ENCODE data around the gene SYNJ2. TPM values are rescaled to one million over a fixed set of nuclear protein-coding genes. Genes with fewer than 3 reads are reported as not detected.

SYNJ2 gene
- total and polyA plus RNA-seq, 2 of the 4 experiments (the other 2 are of a cell fraction), result 40.8 to 45.2 TPM

DNA sequence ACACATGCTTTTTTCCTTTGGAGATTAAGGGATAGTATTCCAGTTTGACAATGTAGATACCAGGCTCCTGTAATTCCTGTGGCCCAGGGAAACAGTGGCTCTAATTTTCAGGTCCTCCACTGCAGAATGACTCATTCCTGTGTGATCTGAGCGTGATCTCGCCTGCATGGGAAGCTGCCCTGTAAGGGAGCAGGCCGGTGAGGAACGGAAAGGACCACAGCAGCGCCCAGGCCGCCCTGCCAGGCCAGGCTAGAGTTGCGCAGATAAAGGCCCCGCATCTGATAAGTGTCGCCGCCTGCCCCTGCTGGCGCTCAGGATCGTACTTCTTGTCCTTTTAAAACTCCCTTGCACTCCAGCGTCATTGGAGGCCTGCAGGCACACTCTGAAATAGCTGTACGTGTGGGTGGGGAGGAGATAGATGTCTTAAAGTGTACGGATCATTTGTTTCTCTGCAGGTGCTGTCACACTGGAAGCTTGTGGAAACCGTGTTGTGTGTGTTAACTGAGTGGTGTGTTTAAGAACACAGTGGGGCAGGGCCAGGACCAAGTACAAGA is 60.7 kb downstream of the SYNJ2 start:
- Histone ChIP-seq H2AK5ac (ENCODE audit: low read depth, low read length) (peak overlapping the region; percentile 99), H4K8ac (ENCODE audit: low read depth in 2 of 2, low read length in 2 of 2) (peak overlapping the region; percentile 85 to 95), H4K91ac (ENCODE audit: insufficient read depth, low read depth, low read length) (peak overlapping the region; percentile 99), H2BK15ac (ENCODE audit: low read depth, low read length) (peak overlapping the region; percentile 97; the same call in 2 of the 3 replicates), H4K5ac (ENCODE audit: low read depth, low read length) (peak overlapping the region; percentile 97), H4K20me1 (ENCODE audit: insufficient read depth, low read length) (no peaks in the 10 kb centered on the region), H3K56ac (ENCODE audit: extremely low read depth, insufficient read depth, low read length) (peak overlapping the region; percentile 96), H3K4ac (ENCODE audit: low read depth, low read length) (peak overlapping the region; percentile 99), H2BK5ac (ENCODE audit: low read depth, low read length, poor library complexity, severe bottlenecking) (peak overlapping the region; percentile 99), H2AK9ac (replicated peaks; ENCODE audit: low read depth, low read length, poor library complexity) (peak overlapping the region; percentile 87), H3K23ac (ENCODE audit: low read depth, low read length) (peak overlapping the region; percentile 93), H3K4me1 (ENCODE audit: control insufficient read depth, insufficient read depth, low read length) (peaks cover 43% of the 10 kb centered on the region), H3K9me3 (ENCODE audit: control insufficient read depth, insufficient read depth, low read length) (no peaks in the 10 kb centered on the region), H3K14ac (replicated peaks; ENCODE audit: low read depth, low read length) (peak overlapping the region; percentile 95), H3K27me3 (ENCODE audit: control insufficient read depth, insufficient read depth, low read length) (no peaks in the 10 kb centered on the region), H2BK120ac (ENCODE audit: low read depth, low read length) (peak overlapping the region; percentile 98), H3K79me1 (ENCODE audit: low read depth in 1 of 2, low read length in 2 of 2) (peaks cover 35 to 88% of the 10 kb centered on the region in 2 experiments), H2AFZ (replicated peaks; ENCODE audit: low read length, poor library complexity) (peak overlapping the region; percentile 36), H3K4me2 (ENCODE audit: low read depth, low read length) (peak overlapping the region; percentile 38; the same call in 1 of the 2 replicates), H3K18ac (ENCODE audit: low read depth, low read length) (peak overlapping the region; percentile 94), H3K9ac (ENCODE audit: low read depth, low read length) (peak overlapping the region; percentile 54), H3K36me3 (ENCODE audit: control insufficient read depth, insufficient read depth, low read length) (peaks cover 29% of the 10 kb centered on the region), H2BK20ac (ENCODE audit: low read depth, low read length) (peak overlapping the region; percentile 98), H3K9me1 (ENCODE audit: insufficient read depth, low read length) (peaks cover 58% of the 10 kb centered on the region), H3K27ac (ENCODE audit: insufficient read depth, low read length) (peak overlapping the region; percentile 97), H3K4me3 (ENCODE audit: insufficient read depth, low read depth, low read length) (no peak overlapping the region)
- ChIA-PET CTCF (interaction anchor here (0.6 to 0.7 kb wide), 3 partner anchors 49 to 215 kb away, joined by 3 to 4 read pairs (median 3); no protein-coding TSS in a partner anchor), POLR2A (ENCODE audit: unreplicated experiment) (interaction anchor here (1.0 kb wide), 1 partner anchor 10 kb away, joined by 3 read pairs; no protein-coding TSS in a partner anchor)
- in situ Hi-C loops (cut with MboI; ENCODE audit: low sequenced_read_pairs) (no loop called here), intact Hi-C loops (cut with micrococcal nuclease) (loop anchor here (5.0 kb wide), 1 partner anchor 60 kb away; the partner anchor contains the start of gene SYNJ2), dilution Hi-C loops (cut with HindIII; ENCODE audit: low sequenced_read_pairs, unreplicated experiment) (no loop called here)
- peak; percentile 93 for DNase-seq
- 38% methylated on average over 6 of the region's 16 CpGs; no CpG with 5 or more reads in 1 of the 2 experiments for WGBS, 2 experiments (ENCODE audit: extremely low coverage in 2 of 2, insufficient read length in 1 of 2)
- BruUV-seq (replicated peaks), result no TSS peak
- TF ChIP-seq CEBPB (IDR thresholded peaks at IDR 0.05; ENCODE audit: low read depth, low read length), result no peak
- TF ChIP-seq NFE2L2 (IDR thresholded peaks at IDR 0.05; ENCODE audit: low read depth, low read length), result peak; percentile 17; the same call in 1 of the 2 replicates
- TF ChIP-seq BHLHE40 (IDR thresholded peaks at IDR 0.05; ENCODE audit: low read depth, low read length), result peak; percentile 72
- TF ChIP-seq, protein P1, sequence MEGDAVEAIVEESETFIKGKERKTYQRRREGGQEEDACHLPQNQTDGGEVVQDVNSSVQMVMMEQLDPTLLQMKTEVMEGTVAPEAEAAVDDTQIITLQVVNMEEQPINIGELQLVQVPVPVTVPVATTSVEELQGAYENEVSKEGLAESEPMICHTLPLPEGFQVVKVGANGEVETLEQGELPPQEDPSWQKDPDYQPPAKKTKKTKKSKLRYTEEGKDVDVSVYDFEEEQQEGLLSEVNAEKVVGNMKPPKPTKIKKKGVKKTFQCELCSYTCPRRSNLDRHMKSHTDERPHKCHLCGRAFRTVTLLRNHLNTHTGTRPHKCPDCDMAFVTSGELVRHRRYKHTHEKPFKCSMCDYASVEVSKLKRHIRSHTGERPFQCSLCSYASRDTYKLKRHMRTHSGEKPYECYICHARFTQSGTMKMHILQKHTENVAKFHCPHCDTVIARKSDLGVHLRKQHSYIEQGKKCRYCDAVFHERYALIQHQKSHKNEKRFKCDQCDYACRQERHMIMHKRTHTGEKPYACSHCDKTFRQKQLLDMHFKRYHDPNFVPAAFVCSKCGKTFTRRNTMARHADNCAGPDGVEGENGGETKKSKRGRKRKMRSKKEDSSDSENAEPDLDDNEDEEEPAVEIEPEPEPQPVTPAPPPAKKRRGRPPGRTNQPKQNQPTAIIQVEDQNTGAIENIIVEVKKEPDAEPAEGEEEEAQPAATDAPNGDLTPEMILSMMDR (conservative IDR thresholded peaks at IDR 0.05; ENCODE audit: low read depth, low read length), result no peak
- TF ChIP-seq USF2 (IDR thresholded peaks at IDR 0.05; ENCODE audit: low read depth, low read length), result 0 out of 2 replicates have a peak, but pooled peaks have one; percentile 1
- TF ChIP-seq MAZ (IDR thresholded peaks at IDR 0.05; ENCODE audit: borderline replicate concordance, low read depth, low read length), result no peak
- TF ChIP-seq FOS (IDR thresholded peaks at IDR 0.05; ENCODE audit: low read depth, low read length), result peak; percentile 75
- no peak for TF ChIP-seq RAD21 (IDR thresholded peaks at IDR 0.05; ENCODE audit: low read length)
- no peak for TF ChIP-seq CHD1 (IDR thresholded peaks at IDR 0.05; ENCODE audit: low read depth, low read length)
- no peak for TF ChIP-seq RFX5 (IDR thresholded peaks at IDR 0.05; ENCODE audit: low read depth, low read length)
- 0 out of 2 replicates have a peak, but pooled peaks have one; percentile 25 for TF ChIP-seq MXI1 (IDR thresholded peaks at IDR 0.05; ENCODE audit: borderline replicate concordance, low read depth, low read length)
- ATAC-seq (ENCODE audit: low read depth), result peak; percentile 41
